HFF-Myc (cell line): ENCODE measurements around the gene CCDC77.

Experiments
- DNase-seq: peaks from one replicate; pipeline ENCODE4 v3.0.0-alpha.2; 2011; ENCODE audit warnings: low read depth; ENCODE audit errors: extremely low read depth
- H3K4me3 ChIP-seq: replicated peaks from 2 replicates; pipeline ENCODE4 v1.5.1; 2011; ENCODE audit warnings: low read depth, mild to moderate bottlenecking, control low read depth, low read length
- TF ChIP-seq, protein P1 (sequence below): IDR thresholded peaks from 2 replicates; pipeline ENCODE4 v1.5.1; 2012; ENCODE audit warnings: mild to moderate bottlenecking, low read depth, low read length, control low read depth; ENCODE audit errors: missing control alignments

CCDC77 gene

DNA sequence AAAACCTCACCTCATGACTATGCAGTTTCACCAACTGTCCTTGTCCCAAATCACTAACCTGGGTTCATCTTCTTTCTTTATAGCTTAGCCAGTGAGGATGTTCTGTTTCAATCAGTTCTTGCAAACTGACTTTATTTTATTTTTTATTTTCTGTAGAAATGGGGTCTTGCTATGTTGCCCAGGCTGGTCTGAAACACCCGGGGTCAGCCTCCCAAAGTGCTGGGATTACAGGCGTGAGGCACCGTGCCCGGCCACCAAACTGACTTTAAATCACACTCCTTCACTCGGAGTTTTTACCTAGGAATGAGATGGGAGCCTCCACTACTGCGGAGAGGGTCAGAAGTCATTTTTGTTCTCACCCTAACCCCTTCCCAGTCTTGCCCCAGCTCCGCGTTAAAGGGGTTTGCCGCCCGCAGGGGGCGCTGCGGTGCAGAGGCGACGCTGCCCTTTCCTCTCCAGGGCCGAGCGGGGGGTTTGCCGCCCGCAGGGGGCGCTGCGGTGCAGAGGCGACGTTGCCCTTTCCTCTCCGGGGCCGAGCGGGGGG lies 51.3 kb downstream of the CCDC77 start:
- TF ChIP-seq, protein P1, sequence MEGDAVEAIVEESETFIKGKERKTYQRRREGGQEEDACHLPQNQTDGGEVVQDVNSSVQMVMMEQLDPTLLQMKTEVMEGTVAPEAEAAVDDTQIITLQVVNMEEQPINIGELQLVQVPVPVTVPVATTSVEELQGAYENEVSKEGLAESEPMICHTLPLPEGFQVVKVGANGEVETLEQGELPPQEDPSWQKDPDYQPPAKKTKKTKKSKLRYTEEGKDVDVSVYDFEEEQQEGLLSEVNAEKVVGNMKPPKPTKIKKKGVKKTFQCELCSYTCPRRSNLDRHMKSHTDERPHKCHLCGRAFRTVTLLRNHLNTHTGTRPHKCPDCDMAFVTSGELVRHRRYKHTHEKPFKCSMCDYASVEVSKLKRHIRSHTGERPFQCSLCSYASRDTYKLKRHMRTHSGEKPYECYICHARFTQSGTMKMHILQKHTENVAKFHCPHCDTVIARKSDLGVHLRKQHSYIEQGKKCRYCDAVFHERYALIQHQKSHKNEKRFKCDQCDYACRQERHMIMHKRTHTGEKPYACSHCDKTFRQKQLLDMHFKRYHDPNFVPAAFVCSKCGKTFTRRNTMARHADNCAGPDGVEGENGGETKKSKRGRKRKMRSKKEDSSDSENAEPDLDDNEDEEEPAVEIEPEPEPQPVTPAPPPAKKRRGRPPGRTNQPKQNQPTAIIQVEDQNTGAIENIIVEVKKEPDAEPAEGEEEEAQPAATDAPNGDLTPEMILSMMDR, result no peak
- no peak overlapping the region for H3K4me3 ChIP-seq
- no peak for DNase-seq

DNA sequence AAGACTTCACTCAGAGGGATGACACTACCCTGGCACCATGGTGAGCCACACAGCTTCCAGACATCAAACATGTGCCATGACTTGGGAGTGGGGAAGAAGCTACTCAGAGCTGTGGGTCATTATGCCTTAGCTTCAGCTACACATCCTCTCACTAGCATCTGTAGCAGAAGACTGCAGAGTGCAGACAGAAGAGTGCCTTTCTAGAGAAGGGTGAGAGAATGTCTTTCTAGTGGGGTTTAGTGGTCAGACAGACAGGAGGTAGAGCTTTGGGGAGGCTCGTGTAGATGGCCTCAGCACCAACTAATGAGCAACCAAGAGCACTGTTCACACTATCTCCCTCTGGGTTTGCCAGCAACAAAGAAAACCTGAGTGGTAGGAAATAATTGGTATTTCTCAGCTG lies 53.4 kb downstream of the CCDC77 start:
- DNase-seq, result no peak
- TF ChIP-seq, protein P1, result no peak
- no peak overlapping the region for H3K4me3 ChIP-seq

DNA sequence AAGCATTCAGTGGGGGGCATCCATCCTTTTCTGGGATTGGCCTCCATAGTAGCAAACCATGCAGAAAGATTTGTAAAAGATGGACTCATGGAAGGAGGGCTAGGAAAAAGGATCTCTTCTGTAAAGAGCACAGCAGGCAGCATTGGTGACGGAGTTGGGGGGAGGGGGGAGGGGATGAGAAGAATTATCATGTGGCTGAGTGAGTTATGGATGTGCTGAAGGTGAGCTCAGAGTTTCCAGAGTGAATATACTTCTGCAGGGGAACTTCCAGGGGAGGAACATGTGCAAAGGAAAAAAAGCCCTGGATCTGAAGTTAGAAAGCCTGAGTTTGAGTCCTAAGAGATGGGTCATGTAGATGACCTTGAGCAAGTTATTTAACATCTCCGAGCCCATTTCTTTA lies 54.4 kb downstream of the CCDC77 start:
- TF ChIP-seq, protein P1, result no peak
- DNase-seq, result no peak
- H3K4me3 ChIP-seq, result no peak overlapping the region

DNA sequence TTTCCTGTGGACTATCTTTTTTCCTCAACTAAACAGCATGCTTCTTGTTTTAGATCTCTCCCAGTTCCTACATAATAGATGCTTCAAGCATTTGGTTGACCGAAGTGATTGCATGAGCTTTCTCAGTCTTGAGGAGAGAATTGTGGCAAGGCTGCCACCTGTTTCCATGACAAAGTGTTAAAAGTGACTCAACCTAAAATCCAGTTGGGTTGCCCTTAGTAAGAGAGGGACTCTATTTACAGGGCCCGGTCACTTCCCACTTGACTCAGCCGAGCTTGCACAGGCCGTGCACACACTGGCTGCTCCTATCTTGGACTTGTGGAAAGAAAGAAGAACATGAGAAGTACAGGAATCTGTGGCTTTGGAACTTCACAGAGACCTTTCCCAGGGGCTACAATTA lies 56.2 kb downstream of the CCDC77 start:
- no peak overlapping the region for H3K4me3 ChIP-seq
- TF ChIP-seq, protein P1, result no peak
- no peak for DNase-seq

DNA sequence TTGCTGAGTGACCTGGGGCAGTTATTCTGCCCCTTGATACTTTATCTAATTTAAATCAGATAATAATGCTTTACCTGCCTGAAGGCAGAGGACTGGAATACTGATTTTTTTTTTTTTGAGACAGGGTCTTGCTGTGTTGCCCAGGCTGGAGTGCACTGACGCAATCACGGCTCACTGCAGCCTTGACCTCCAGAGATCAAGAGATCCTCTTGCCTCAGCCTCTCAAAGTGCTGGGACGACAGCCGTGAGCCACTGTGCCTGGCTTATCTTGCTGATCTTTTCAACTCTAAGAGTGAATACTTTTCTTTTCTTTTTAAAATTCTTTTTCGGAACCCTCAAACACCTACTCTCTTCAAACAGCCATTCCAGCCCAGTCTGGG lies 57.6 kb downstream of the CCDC77 start:
- H3K4me3 ChIP-seq, result no peak overlapping the region
- DNase-seq, result no peak
- TF ChIP-seq, protein P1, result no peak

DNA sequence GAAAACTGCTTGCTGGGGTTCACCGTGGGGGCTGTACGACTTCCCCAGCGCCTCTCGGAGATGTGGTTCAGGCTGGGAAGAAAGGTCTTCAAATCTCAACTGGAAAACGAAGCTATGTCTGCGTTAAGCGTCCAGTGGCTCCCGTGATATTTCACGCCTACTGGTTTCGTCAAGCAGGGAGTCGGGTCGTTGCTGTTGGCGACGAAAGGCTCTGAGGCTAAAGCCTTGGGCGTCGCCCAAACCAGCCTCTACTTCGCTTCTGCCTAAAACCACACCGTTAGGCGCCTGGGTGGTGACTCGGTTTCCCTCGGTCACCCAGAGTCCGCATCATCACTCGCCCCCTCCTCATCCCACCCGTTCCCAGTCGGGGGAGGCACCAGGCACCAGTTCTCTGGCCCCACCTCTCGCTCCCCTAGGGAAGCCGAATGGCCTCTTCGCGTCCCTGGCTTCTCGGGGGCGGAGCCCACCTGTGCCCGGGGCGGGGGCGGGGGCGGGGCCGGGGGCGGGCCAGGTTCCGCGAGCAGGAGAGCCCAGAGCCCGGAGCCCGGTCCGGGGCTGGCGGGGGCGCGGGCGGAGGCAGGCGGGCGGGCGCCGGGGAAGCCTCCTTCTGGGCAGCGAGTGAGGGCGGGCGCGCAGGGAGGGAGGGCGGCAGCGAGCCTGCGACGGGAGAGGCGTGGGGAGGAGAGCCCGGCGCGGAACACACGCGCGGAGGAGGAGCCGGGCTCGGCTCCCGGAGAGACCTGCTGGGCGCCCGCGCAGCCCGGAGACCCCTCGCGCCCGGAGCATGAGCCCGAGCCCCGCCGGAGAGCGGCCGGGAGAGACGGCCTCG lies 58.2 kb downstream of the CCDC77 start, which contains the start of gene B4GALNT3:
Gene B4GALNT3, plus strand, starts transcription at position 510 of the 829 bp plus-strand sequence. CDS start 438 bp downstream, outside the sequence.
- TF ChIP-seq, protein P1, result no peak
- no peak for DNase-seq
- H3K4me3 ChIP-seq, result peak within 1 kb of the TSS; percentile 27
